Natural killer cell (primary cell): ENCODE results near the gene CPLX4. TPM values are rescaled to one million over a fixed set of nuclear protein-coding genes. Genes with fewer than 3 reads are reported as not detected.

ENCODE experiments used
- ATAC-seq, 3 donors: fragments of 150-1000 bp in 2 of 3; fragments of 200-7000 bp in 1 of 3; cut with Tn5 transposase; 1 replicate in 1 of 3; 2 replicates in 2 of 3; pipeline ENCODE4 v1.10.0; 2021; ENCODE audit warnings: mild to moderate bottlenecking in 2 of 3, moderate library complexity in 2 of 3
- DNase-seq, 2 donors: peaks; one replicate each; pipeline versions ENCODE4 v3.0.0 to v3.0.0-alpha.2; 2013 to 2021; ENCODE audit warnings: mixed read lengths in 1 of 2
- H3K27ac ChIP-seq: one replicate; pipeline ENCODE4 v1.5.1; 2013; ENCODE audit warnings: mild to moderate bottlenecking, low read length
- H3K27me3 ChIP-seq: one replicate; pipeline ENCODE4 v1.6.1; 2013; ENCODE audit warnings: low read length; ENCODE audit not compliant: control insufficient read depth, insufficient read depth
- H3K36me3 ChIP-seq: one replicate; pipeline ENCODE4 v1.6.1; 2013; ENCODE audit warnings: low read length; ENCODE audit not compliant: control insufficient read depth, insufficient read depth
- H3K4me1 ChIP-seq: one replicate; pipeline ENCODE4 v1.6.1; 2013; ENCODE audit warnings: low read length; ENCODE audit not compliant: control insufficient read depth, insufficient read depth
- H3K4me3 ChIP-seq: one replicate; pipeline ENCODE4 v1.5.1; 2013; ENCODE audit warnings: low read length
- H3K9me3 ChIP-seq: one replicate; pipeline ENCODE4 v1.6.1; 2013; ENCODE audit warnings: low read length; ENCODE audit not compliant: control insufficient read depth, insufficient read depth
- H3K27ac Mint-ChIP-seq, 2 donors: one replicate each; pipeline ENCODE4 v1.8.0; 2022; ENCODE audit warnings: mild to moderate bottlenecking in 2 of 2, mixed read lengths in 2 of 2, moderate library complexity in 1 of 2
- H3K27me3 Mint-ChIP-seq, 2 donors: one replicate each; pipeline ENCODE4 v1.8.0; 2022; ENCODE audit warnings: low read depth in 2 of 2, mixed read lengths in 2 of 2
- H3K36me3 Mint-ChIP-seq: one replicate; pipeline ENCODE4 v1.8.0; 2022; ENCODE audit warnings: mixed read lengths
- H3K4me1 Mint-ChIP-seq, 2 donors: one replicate each; pipeline ENCODE4 v1.8.0; 2022; ENCODE audit warnings: mixed read lengths in 2 of 2
- H3K4me3 Mint-ChIP-seq: one replicate; pipeline ENCODE4 v1.8.0; 2022; ENCODE audit warnings: mild to moderate bottlenecking, moderate library complexity, mixed read lengths
- H3K9me3 Mint-ChIP-seq, 2 donors: one replicate each; pipeline ENCODE4 v1.8.0; 2022; ENCODE audit warnings: mixed read lengths in 2 of 2
- WGBS: methylation state at CpG from one replicate; pipeline ENCODE4 v1.1.7; 2013; ENCODE audit warnings: missing lambda C conversion rate; ENCODE audit not compliant: insufficient coverage; 5-methylcytosine and 5-hydroxymethylcytosine counted together
- intact Hi-C: fragments of 100-400 bp; cut with micrococcal nuclease; formaldehyde crosslinking; loops from one replicate; pipeline ENCODE4 v1.14.2; 2022
- total RNA-seq, 4 donors: library from RNA; stranded (reverse); fragments of 120-200 nt in 1 of 4; gene quantifications; one replicate each; pipeline versions ENCODE4 v1.2.3 to v1.2.4, GENCODE V29; 2013 to 2022
- TF ChIP-seq, protein P1 (sequence below): fragments of 200-600 bp; IDR thresholded peaks from one replicate; pipeline ENCODE4 v1.8.0; 2022; ENCODE audit warnings: antibody characterized with exemption

Gene CPLX4
- total RNA-seq, 3 donors from 2014 or later (not counting 1 experiment from before 2014, with no cell fraction given), result not detected

DNA sequence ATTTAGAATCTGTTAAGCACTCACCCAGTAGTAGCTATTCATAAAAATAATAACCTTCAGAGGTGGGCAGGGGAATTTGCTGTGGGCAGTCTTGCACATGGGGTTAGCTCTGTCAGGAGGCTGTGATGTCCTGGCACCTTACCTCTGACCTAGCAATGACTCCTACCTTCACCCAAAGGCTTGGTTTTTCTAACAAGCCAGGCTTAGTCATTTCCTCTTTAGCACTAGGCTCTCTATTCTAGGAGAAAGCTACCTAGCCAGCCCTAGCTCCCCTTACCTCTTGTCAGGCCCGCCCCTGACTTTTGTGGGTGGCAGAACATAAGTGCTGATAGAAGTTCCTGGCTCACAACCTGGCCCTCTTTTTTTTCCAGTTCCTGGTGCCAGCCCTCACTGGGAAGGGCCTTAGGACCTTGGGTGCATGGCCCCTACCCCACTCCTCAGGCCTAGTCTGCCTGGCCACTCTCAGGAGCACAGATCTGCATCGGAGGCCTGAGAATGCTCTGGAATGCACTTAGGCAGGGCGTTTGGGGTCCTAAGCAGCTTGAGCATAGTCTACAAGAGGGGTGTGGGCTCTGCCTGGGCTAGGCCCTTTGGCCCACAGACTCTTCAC is 17.7 kb downstream of the CPLX4 start:
- Histone ChIP-seq H3K4me1 (no peaks in the 10 kb centered on the region), H3K27me3 (no peaks in the 10 kb centered on the region), H3K4me3 (no peak overlapping the region), H3K27ac (no peak overlapping the region), H3K36me3 (no peaks in the 10 kb centered on the region), H3K9me3 (no peaks in the 10 kb centered on the region)
- no peaks in the 10 kb centered on the region for H3K9me3 Mint-ChIP-seq
- TF ChIP-seq, protein P1, sequence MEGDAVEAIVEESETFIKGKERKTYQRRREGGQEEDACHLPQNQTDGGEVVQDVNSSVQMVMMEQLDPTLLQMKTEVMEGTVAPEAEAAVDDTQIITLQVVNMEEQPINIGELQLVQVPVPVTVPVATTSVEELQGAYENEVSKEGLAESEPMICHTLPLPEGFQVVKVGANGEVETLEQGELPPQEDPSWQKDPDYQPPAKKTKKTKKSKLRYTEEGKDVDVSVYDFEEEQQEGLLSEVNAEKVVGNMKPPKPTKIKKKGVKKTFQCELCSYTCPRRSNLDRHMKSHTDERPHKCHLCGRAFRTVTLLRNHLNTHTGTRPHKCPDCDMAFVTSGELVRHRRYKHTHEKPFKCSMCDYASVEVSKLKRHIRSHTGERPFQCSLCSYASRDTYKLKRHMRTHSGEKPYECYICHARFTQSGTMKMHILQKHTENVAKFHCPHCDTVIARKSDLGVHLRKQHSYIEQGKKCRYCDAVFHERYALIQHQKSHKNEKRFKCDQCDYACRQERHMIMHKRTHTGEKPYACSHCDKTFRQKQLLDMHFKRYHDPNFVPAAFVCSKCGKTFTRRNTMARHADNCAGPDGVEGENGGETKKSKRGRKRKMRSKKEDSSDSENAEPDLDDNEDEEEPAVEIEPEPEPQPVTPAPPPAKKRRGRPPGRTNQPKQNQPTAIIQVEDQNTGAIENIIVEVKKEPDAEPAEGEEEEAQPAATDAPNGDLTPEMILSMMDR, result no peak
- no peaks in the 10 kb centered on the region for H3K4me1 Mint-ChIP-seq
- no peak for DNase-seq
- no peak for ATAC-seq
- H3K27me3 Mint-ChIP-seq, result peaks cover 17 to 22% of the 10 kb centered on the region in 2 donors
- WGBS, result 88% methylated on average over 3 of the region's 3 CpGs
- H3K27ac Mint-ChIP-seq, result no peak overlapping the region
- no peaks in the 10 kb centered on the region for H3K36me3 Mint-ChIP-seq
- no peak overlapping the region for H3K4me3 Mint-ChIP-seq
- intact Hi-C loops, result no loop called here

- intact Hi-C loops, result no loop called here
- H3K27me3 Mint-ChIP-seq, result peaks cover 17 to 19% of the 10 kb centered on the region in 2 donors
- H3K4me3 Mint-ChIP-seq, result no peak overlapping the region
- H3K4me1 ChIP-seq, result no peaks in the 10 kb centered on the region
- no peak overlapping the region for H3K27ac ChIP-seq
- 82% methylated on average over 7 of the region's 8 CpGs for WGBS
- no peaks in the 10 kb centered on the region for H3K36me3 Mint-ChIP-seq
- no peaks in the 10 kb centered on the region for H3K36me3 ChIP-seq
- no peaks in the 10 kb centered on the region for H3K4me1 Mint-ChIP-seq
- ATAC-seq, result no peak
- H3K4me3 ChIP-seq, result no peak overlapping the region
- no peaks in the 10 kb centered on the region for H3K9me3 Mint-ChIP-seq
- no peaks in the 10 kb centered on the region for H3K27me3 ChIP-seq
- H3K9me3 ChIP-seq, result no peaks in the 10 kb centered on the region
- TF ChIP-seq, protein P1, result no peak
- no peak overlapping the region for H3K27ac Mint-ChIP-seq
- DNase-seq, result no peak
Observed at GRCh38 chr18:59298871-59299270, 19.6 kb downstream of the CPLX4 start.

- Mint-ChIP-seq H3K36me3 (no peaks in the 10 kb centered on the region), H3K27me3 (peaks cover 17 to 40% of the 10 kb centered on the region in 2 donors), H3K27ac (no peak overlapping the region), H3K9me3 (no peaks in the 10 kb centered on the region), H3K4me1 (no peaks in the 10 kb centered on the region), H3K4me3 (no peak overlapping the region)
- no peaks in the 10 kb centered on the region for H3K9me3 ChIP-seq
- H3K27ac ChIP-seq, result no peak overlapping the region
- TF ChIP-seq, protein P1, result no peak
- H3K36me3 ChIP-seq, result no peaks in the 10 kb centered on the region
- intact Hi-C loops, result no loop called here
- H3K4me3 ChIP-seq, result no peak overlapping the region
- no peak for DNase-seq
- no peaks in the 10 kb centered on the region for H3K4me1 ChIP-seq
- no peak for ATAC-seq
- H3K27me3 ChIP-seq, result peaks cover 6% of the 10 kb centered on the region
Observed at GRCh38 chr18:59293317-59293716, 25.1 kb downstream of the CPLX4 start.

- Histone ChIP-seq H3K27ac (no peak overlapping the region), H3K36me3 (no peaks in the 10 kb centered on the region), H3K9me3 (no peaks in the 10 kb centered on the region), H3K27me3 (no peaks in the 10 kb centered on the region), H3K4me1 (no peaks in the 10 kb centered on the region), H3K4me3 (no peak overlapping the region)
- ATAC-seq, result no peak
- Mint-ChIP-seq H3K9me3 (peaks cover 0 to 2% of the 10 kb centered on the region in 2 donors), H3K27ac (no peak overlapping the region), H3K4me1 (no peaks in the 10 kb centered on the region), H3K36me3 (no peaks in the 10 kb centered on the region), H3K4me3 (no peak overlapping the region), H3K27me3 (peaks cover 11 to 21% of the 10 kb centered on the region in 2 donors)
- no peak for DNase-seq
- TF ChIP-seq, protein P1, result no peak
- intact Hi-C loops, result no loop called here
- 80% methylated on average over 6 of the region's 6 CpGs for WGBS
Observed at GRCh38 chr18:59286341-59286740, 32.1 kb downstream of the CPLX4 start.
